HG02852 (cell line): ENCODE measurements around the gene SPRN.

Source experiments
- ATAC-seq: cut with Tn5 transposase; IDR thresholded peaks from one replicate; pipeline ENCODE4 v1.9.1; 2021; ENCODE audit warnings: mild to moderate bottlenecking, moderate library complexity; ENCODE audit not compliant: unreplicated experiment

The SPRN gene

DNA sequence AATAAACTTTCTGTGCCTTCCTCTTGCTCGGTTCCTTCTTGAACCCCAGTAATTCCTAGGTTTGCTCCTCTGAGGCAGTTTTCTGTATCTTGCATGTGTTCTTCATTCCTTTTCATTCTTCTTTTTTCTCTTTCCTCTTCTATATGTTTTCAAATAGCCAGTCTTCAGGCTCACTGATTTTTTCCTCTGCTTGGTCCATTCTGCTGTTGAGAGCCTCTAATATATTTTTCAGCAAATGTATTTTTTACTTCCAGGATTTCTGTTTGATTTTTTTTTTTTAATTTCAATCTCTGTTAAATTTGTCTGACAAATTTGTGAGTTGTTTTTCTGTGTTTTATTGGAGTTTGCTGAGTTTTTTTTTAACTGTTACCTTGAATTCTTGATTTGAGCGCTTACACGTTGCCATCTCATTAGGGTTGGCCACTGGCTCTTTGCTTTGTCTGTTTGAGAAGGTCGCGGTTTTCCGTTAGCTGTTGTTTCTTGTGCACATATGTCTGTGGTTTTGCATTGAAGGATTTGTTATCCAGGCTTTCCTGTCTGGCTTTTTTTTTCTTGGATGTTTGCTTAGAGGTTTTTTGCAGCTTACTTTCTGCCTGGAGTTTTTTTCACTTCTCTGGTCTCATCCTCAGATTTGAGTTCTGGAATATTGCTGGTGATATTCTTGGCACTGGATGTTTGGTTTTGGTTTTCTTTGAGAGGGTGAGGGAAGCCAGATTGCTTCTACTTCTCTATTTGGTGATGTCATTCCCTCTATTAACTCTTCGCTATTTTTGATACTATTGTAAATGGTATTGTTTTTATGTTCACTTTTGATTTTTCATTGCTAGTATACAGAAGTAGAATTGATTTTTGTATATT, 12.7 kb downstream of the SPRN start:
- ATAC-seq: no peak

DNA sequence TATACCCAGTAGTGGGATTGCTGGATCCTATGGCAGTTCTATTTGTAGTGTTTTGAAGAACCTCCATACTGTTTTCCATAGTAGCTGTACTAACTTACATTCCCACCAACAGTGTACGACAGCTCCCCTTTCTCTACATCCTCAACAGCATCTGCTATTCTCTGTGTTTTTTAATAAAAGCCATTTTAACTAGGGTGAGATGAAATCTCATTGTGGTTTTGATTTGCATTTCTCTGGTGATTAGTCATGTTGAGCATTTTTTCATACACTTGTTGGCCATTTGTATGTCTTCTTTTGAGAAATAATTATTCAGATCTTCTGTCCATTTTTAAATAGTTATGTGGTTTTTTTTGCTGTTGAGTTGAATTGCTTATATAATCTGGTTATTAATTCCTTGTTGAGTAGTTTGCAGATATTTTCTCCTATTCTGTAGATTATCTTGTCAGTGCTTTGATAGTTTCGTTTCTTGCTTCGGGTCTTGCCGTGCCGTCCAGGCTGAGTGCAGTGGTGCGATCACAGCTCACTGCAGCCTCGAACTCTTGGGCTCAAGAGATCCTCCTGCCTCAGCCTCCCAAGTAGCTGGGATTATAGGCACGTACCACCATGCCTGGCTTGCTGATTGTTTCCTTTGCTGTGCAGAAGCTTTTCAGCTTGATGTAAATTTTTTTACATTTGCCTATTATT, 18.4 kb downstream of the SPRN start:
- ATAC-seq: peak; percentile 60

DNA sequence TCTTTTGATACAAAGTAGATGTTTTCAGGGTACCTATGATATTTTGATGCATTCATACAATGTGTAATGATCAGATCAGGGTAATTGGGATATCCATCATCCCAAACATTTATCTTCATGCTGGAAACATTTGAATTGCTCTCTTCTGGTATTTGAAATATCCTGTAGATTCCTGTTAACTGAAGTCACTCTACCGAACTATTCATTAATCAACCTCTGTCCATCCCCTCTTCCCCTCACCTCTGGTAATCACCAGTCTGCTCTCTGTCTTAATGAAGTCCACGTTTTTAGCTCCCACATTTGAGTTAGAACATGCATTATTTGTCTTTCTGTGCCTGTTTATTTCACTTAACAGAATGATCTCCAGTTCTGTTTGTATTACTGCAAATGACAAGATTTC, 19.2 kb downstream of the SPRN start:
- ATAC-seq: no peak

DNA sequence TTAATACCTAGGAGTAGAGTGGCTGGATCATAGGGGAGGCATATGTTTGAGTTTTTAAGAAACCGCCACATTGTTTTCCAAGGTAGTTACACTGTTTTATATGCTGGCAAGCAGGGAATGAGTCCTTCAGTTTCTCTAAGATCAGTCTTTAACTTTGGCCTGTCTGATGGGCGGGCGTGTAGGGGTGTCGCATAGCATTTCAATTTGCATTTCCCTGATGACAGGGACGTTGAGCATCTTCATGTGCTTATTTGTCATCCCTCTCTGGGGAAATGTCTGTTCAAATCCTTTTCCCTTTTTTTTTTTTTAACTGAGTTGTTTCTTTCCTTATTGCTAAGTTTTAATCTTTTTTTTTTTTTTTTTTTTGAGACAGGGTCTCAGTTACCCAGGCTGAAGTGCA, 20.6 kb downstream of the SPRN start:
- no peak for ATAC-seq

DNA sequence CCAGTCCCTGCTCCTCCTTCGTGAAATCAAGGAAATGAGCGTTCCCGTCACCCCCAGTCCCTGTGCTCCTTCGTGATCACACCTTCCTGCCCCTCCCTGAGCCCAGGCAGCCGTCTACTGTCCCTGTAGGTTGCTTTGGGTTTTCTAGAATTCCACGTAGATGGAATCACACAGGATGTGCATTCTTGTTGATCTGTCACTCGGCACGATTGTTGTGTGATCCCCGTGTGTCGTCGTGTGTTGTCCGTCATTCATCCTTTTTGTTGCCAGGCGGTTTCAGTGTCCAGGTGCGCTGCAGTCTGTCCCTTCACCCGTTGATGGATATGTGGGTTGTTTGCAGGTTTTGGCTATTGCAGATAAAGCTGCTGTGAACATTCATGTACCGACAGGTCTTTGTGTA, 21.1 kb downstream of the SPRN start:
- no peak for ATAC-seq

DNA sequence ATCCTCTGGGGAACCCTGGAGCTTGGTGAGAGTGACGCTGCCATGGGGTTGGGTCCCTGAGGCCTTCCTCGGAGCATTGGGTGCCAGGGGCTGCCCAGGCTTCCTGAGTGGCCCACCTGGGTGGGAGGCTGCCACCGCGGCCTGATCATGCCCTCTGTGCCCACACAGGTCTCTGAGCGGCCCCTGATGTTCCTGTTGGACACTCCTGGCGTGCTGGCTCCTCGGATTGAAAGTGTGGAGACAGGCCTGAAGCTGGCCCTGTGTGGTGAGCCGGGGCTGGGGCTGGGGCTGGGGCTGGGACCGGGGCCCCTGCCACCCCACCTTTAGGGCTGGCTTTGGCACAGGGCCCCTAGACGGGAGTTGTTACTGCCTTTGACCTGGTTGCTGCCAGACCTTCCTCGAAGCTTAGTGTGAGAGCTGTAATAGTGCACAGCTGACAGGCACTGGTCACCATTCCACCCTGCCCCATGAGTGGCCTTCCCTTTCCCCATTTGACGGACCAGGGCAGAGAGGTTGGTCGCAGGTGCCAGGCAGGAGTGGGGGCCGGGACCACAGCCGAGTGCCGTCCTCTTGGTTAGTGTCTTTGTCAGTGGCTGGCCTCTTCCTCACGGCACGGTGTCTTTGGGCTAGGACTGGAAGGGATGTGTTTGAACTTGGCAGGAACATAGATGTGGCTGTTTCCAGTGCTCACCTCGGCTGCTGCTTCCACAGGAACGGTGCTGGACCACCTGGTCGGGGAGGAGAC, 22.3 kb downstream of the SPRN start:
- no peak for ATAC-seq

DNA sequence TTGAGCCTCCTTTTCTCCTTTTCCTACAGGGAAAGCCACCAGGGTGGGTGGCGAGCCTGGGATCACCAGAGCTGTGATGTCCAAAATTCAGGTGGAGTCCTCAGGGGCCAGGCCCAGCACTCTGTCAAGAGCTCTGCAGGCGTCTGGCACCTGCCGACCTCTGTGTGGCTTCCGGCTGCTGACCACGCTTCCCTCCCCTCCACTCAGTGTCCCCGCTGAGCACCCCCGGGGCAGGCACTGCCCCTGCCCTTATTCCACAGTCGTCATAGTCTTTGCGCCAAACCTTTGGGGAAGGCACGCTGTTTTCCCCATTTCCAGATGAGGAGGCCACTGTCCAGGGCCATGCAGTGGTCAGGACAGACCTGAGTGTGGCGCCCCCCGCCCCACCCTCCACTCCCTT, 22.9 kb downstream of the SPRN start:
- ATAC-seq: no peak

DNA sequence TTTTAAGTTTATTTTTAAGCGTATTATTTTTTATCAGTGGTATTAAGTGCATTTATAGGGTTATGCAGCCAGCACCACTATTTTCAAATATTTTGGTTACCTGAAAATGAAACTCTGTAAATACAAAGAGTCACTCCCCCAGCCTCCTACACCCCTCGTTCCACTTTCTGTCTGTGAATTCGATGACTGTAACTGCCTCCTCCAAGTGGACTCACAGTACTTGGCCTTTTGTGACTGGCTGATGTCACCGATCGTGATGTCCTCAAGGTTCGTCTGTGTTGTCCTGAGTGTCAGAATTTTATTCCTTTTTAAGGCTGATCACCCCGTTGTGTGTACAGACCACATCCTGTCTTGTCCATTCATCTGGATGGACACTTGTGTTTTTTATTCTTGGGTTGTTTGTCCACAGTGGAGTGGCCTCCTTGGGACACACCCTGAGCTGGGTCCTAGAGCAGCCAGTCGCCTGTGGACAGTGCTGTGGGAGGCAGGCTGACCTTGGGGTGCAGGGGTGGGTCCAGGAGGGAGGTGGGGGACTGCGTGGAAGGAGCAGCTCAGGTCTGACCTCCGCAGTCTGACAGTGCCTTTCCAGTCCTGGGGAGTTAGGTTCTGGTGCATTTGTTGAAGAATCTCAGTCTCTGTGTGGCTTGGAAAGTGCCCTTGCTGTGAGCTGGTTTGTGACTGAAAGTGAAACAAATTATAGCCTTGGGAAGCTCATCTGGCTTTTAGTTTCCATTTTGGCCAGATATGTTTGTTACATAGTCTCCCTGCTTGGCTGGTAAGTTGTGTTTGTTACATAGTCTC, 23.6 kb downstream of the SPRN start:
- ATAC-seq: peak; percentile 80

DNA sequence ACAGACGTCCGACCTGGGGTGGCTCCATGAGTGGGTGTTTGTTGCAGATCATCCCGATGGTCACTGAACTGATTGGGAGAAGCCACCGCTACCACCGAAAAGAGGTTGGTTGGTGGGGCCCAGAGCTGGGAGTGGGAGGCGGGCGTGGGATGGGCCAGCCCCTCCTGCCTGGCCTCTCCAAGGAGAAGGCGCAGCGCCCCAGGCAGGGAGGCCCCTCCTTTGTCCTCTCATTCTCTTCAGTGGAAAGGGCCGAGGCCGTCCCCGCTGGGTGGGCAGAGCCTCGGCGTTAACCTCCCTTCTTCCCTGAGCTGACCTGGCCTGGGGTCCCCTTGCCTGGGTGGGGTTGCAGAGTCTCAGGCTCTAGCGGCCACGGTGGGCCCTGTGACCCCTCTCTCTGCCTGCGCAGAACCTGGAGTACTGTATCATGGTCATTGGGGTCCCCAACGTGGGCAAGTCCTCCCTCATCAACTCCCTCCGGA, 25.3 kb downstream of the SPRN start:
- no peak for ATAC-seq

DNA sequence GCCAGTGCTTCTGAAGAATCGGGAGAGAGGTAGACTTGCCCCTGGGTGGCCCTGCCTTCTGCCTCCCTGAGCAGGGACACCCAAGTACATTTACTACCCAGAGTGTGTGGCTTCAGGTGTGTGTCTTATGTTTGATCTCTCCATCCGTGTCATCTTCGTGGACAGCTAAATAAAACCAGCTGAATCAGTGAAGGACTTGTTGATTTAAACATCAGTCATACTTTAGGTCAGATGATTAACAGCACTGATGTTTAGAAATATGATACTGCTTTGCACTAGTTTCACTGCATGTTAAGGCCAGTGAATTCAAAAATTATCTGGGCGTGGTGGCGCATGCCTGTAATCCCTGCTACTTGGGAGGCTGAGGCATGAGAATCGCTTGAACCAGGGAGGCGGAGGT, 26.5 kb downstream of the SPRN start:
- ATAC-seq: no peak

DNA sequence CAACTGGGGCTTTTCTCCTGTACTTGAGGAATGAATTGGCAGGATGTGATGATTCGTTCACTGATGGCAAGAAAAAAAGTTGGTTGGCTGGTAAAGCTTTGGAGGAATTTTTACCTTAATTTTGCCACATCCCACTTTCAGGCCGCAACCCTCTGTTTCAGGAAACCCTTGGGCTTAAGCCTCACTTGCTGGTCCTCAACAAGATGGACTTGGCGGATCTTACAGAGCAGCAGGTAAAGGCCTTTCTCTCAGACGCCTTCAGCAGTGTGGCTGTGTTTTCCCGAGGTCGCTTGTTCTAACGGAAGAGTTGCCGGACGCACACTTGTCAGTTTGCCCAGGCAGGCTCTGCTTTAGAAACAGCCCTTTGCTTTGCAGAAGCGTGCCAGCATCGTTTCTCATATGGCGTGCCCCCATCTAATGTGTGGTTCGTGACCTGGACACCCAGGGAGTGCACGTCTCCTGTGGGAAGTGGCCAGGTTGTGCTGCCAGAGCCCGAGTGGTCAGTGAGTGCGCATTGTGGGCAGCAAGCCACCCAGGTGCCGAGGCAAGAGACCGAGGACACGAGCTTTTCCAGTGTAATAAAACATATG, 28.3 kb downstream of the SPRN start:
- no peak for ATAC-seq

DNA sequence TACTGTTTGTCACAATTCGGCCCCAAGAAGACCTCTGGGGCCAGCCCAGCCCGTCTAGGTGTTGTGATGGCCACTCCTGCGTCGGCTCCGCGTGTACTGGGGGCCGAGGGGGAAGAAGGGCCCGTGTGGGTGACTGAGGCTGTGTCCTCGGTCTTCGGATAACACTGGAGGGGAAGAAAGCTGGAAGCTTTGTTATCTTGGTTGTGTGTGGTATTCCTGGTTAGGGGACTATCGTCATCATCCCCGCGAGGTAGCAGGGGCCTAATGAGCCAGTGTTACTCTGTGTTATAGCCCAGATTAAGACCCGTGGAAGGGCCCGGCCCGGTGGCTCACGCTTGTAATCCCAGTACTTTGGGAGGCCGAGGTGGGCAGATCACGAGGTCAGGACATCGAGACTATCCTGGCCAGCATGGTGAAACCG, 29.6 kb downstream of the SPRN start:
- no peak for ATAC-seq

DNA sequence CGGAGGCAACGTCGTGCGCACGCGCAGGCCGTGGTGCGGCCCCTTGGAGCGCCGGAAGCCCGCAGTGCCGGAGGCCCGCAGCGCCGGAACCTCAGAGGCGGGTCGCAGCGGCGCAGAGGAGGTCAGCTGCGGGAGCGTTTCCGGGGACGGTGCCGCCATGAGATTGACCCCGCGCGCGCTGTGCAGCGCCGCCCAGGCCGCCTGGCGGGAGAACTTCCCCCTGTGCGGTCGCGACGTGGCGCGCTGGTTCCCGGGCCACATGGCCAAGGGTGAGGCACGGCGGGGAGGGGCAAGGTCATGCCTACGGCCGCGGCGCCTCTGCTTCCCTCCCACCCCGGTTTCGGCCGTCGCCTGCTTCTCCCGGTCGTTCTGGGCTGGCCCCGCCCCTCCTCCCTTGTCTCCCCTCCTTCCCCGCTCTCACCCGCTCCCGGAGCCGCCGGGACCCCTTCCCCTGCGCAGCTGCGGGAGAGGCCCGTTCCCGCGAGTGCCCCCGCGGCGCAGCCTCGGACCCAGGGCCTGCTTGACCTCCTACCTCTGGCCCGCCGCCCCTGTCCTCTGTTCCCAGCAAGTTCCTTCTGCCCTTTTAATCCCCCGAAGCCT, 30.3 kb downstream of the SPRN start, which contains the start of gene MTG1:
MTG1 (plus strand) TSS at position 94 of the 600 bp plus-strand sequence; CDS start at position 158, 64 bp downstream.
- peak; percentile 77 for ATAC-seq

DNA sequence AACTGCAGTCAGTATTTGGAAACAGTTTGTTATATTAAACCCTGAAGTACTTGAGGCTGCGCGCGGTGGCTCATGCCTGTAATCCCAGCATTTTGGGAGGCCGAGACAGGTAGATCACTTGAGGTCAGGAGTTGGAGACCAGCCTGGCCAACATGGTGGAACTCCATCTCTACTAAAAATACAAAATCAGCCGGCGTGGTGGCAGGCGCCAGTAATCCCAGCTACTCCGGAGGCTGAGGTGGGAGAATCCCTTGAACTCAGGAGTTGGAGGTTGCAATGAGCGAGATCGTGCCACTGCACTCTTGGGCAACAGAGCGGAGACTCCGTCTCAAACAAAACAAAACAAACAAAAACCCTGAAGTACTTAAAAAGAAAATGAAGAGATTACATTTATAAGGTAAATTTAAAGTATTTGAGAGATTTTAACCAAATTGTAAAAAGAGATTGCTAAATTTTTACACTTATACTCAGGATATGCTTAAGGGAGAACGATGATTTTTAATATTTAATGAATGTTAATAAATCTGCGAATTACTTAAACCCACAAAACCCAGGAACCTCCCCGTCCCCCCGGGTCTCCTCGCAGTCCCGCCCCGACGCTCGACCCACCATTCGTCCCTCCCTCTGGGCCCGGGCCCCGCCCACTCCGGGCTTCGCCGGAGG, 30.9 kb downstream of the SPRN start:
- ATAC-seq: no peak

DNA sequence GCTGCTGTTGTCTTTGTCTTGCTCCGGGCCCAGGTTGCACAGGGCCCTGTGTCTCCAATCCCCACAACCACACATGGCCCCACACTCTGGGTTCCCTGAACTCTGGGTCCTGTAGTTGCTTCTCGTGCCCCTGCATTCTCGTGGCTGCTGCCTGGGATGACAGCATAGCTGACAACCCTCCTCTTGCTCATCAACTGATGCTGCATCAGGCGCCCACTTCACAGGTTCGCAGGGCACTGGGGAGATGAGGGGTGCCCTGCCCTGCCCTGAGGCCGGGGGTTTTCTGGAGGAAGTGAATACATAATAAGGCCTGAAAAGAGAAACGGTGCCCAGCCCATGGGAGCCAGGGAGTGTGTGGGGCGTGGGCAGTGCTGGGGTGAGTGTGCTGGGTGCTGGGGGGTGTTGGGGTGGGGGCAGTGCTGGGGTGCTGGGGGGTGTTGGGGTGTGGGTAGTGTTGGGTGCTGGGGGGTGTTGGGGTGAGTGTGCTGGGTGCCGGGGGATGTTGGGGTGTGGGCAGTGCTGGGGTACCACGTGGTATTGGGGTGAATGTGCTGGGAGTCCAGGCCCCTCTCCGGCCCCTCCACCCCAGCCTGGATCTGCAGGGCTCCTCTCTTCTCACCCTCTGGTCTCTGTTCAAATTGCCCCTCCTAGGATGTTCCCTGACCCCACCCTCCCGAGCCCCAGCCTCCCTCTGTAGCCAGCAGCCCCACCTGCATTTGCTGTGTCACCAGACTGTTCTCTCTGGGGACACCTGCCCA, 32.5 kb downstream of the SPRN start:
- ATAC-seq: no peak

DNA sequence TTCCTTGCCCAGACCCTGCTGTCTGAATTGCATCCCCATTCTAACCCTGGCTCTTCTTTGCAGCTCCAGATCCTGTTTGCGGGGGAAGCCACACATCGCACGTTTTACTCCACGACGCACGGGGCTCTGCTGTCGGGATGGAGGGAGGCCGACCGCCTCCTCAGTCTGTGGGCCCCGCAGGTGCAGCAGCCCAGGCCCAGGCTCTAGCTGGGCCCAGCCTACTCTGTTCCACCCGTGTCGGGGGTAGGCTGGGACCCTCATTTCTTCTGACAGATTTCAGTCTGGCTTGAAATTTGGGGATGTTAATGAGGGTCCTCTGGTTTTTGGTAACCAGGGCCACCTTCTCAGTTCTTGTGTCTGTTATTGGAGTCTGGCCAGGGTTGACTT, 33.2 kb downstream of the SPRN start:
- ATAC-seq: no peak

DNA sequence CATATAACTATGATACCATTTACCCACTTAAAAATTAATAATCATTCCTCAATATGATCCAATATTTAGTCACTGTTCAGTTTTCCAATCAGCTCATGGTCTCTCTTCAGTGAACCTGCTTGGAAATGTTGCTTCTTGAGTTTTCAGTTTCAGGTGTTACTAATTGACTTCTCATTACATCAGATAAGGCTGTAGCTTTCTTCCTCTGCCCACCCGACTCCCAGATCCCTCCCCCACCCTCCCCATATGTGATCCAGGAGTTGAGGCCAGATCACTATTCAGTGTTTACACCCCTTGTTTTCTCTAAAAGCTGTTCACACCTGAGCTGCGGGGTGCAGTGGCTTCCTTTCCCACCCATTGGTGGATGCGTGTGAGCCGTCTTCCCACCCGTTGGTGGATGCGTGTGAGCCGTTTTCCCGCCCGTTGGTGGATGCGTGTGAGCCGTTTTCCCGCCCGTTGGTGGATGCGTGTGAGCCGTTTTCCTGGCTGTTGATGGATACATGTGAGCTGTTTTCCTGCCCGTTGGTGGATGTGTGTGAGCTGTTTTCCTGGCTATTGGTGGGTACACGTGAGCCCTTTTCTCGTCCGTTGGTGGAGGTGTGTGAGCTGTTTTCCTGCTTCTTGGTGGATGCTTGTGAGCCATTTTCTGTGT, 33.7 kb downstream of the SPRN start:
- ATAC-seq: no peak
